ENCODE measurements around the gene WBP2. TPM values are rescaled to one million over a fixed set of nuclear protein-coding genes. Genes with fewer than 3 reads are reported as not detected.

WBP2 gene
- polyA plus RNA-seq, 1 donor from 2014 or later, result 21.7 TPM

DNA sequence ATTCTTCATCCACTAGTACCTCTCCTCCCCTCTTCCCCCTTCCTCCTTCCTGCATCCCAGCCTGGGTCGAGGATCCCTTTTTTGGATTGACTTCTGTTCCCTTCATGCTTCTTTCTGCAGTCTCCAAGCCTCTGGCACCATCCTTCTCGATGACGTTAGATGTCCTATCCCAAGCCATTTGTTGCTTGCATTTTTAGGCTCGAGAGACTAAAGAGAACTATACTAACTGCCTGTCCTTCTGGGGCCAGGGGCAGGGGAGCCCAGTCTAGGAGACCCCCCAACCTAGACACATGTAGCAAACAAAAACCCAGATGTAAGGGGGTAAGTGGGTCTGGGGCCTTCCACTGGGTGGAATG lies 46.6 kb downstream of the WBP2 start:
- Histone ChIP-seq H3K79me2 (replicated peaks; ENCODE audit: insufficient read depth, low read length) (no peaks in the 10 kb centered on the region), H3K9me3 (ENCODE audit: low read length) (no peaks in the 10 kb centered on the region), H3K4me3 (ENCODE audit: low read length) (no peak overlapping the region), H3K36me3 (ENCODE audit: insufficient read depth, low read length) (no peaks in the 10 kb centered on the region), H2AFZ (ENCODE audit: low read depth, low read length) (no peak overlapping the region), H3K9ac (ENCODE audit: low read length) (no peak overlapping the region), H3K27me3 (ENCODE audit: insufficient read depth, low read depth, low read length) (no peaks in the 10 kb centered on the region), H3K4me2 (ENCODE audit: low read length) (no peak overlapping the region), H4K20me1 (ENCODE audit: insufficient read depth) (no peaks in the 10 kb centered on the region), H3F3A (ENCODE audit: insufficient read depth, low read length, poor library complexity, severe bottlenecking) (no peaks in the 10 kb centered on the region), H3K27ac (ENCODE audit: low read length) (no peak overlapping the region), H3K9me2 (ENCODE audit: insufficient read depth, low read length) (no peaks in the 10 kb centered on the region)
- TF ChIP-seq MXI1 (conservative IDR thresholded peaks at IDR 0.05; ENCODE audit: poor library complexity, severe bottlenecking) (no peak), EZH2 (IDR thresholded peaks at IDR 0.05; ENCODE audit: borderline replicate concordance, insufficient read depth, low read length, poor library complexity, severe bottlenecking) (no peak), RAD21 (conservative IDR thresholded peaks at IDR 0.05) (no peak)

DNA sequence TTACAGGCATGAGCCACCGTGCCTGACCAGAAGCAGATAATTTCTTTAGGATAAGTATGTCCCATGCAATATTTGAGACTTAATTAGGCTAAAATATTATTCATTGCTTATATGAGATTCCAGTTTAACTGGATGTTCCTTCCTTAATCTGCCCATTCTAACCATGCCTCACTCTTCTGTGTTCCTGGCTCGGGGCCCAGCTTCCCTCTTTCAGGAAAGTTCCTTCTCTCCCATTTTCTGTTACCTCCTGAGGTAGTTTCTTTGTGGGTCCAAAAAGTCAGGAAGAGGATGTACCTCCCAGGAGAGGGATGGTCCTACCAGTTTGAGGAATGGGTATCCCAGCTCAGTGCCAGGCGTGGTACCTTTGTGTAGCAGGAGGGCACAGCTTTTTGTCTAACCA lies 47.3 kb downstream of the WBP2 start:
- H2AFZ ChIP-seq (ENCODE audit: low read depth, low read length), result no peak overlapping the region
- H3K9me3 ChIP-seq (ENCODE audit: low read length), result no peaks in the 10 kb centered on the region
- H3K4me3 ChIP-seq (ENCODE audit: low read length), result no peak overlapping the region
- no peaks in the 10 kb centered on the region for H3K79me2 ChIP-seq (replicated peaks; ENCODE audit: insufficient read depth, low read length)
- H3K27me3 ChIP-seq (ENCODE audit: insufficient read depth, low read depth, low read length), result no peaks in the 10 kb centered on the region
- H3F3A ChIP-seq (ENCODE audit: insufficient read depth, low read length, poor library complexity, severe bottlenecking), result no peaks in the 10 kb centered on the region
- no peaks in the 10 kb centered on the region for H3K36me3 ChIP-seq (ENCODE audit: insufficient read depth, low read length)
- H3K9me2 ChIP-seq (ENCODE audit: insufficient read depth, low read length), result no peaks in the 10 kb centered on the region
- H3K27ac ChIP-seq (ENCODE audit: low read length), result no peak overlapping the region
- H3K9ac ChIP-seq (ENCODE audit: low read length), result no peak overlapping the region
- TF ChIP-seq, protein P1, sequence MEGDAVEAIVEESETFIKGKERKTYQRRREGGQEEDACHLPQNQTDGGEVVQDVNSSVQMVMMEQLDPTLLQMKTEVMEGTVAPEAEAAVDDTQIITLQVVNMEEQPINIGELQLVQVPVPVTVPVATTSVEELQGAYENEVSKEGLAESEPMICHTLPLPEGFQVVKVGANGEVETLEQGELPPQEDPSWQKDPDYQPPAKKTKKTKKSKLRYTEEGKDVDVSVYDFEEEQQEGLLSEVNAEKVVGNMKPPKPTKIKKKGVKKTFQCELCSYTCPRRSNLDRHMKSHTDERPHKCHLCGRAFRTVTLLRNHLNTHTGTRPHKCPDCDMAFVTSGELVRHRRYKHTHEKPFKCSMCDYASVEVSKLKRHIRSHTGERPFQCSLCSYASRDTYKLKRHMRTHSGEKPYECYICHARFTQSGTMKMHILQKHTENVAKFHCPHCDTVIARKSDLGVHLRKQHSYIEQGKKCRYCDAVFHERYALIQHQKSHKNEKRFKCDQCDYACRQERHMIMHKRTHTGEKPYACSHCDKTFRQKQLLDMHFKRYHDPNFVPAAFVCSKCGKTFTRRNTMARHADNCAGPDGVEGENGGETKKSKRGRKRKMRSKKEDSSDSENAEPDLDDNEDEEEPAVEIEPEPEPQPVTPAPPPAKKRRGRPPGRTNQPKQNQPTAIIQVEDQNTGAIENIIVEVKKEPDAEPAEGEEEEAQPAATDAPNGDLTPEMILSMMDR (IDR thresholded peaks at IDR 0.05; ENCODE audit: poor library complexity, severe bottlenecking), result no peak
- TF ChIP-seq SMC3 (conservative IDR thresholded peaks at IDR 0.05; ENCODE audit: poor library complexity) (no peak), MXI1 (conservative IDR thresholded peaks at IDR 0.05; ENCODE audit: poor library complexity, severe bottlenecking) (no peak), RAD21 (conservative IDR thresholded peaks at IDR 0.05) (no peak), EZH2 (IDR thresholded peaks at IDR 0.05; ENCODE audit: borderline replicate concordance, insufficient read depth, low read length, poor library complexity, severe bottlenecking) (no peak), EP300 (conservative IDR thresholded peaks at IDR 0.05; ENCODE audit: poor library complexity, severe bottlenecking) (no peak), TAF1 (IDR thresholded peaks at IDR 0.05; ENCODE audit: low read depth) (no peak), POLR2AphosphoS5 (IDR thresholded peaks at IDR 0.05) (no peak)
- TF ChIP-seq, protein P2, sequence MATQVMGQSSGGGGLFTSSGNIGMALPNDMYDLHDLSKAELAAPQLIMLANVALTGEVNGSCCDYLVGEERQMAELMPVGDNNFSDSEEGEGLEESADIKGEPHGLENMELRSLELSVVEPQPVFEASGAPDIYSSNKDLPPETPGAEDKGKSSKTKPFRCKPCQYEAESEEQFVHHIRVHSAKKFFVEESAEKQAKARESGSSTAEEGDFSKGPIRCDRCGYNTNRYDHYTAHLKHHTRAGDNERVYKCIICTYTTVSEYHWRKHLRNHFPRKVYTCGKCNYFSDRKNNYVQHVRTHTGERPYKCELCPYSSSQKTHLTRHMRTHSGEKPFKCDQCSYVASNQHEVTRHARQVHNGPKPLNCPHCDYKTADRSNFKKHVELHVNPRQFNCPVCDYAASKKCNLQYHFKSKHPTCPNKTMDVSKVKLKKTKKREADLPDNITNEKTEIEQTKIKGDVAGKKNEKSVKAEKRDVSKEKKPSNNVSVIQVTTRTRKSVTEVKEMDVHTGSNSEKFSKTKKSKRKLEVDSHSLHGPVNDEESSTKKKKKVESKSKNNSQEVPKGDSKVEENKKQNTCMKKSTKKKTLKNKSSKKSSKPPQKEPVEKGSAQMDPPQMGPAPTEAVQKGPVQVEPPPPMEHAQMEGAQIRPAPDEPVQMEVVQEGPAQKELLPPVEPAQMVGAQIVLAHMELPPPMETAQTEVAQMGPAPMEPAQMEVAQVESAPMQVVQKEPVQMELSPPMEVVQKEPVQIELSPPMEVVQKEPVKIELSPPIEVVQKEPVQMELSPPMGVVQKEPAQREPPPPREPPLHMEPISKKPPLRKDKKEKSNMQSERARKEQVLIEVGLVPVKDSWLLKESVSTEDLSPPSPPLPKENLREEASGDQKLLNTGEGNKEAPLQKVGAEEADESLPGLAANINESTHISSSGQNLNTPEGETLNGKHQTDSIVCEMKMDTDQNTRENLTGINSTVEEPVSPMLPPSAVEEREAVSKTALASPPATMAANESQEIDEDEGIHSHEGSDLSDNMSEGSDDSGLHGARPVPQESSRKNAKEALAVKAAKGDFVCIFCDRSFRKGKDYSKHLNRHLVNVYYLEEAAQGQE (IDR thresholded peaks at IDR 0.05; ENCODE audit: borderline replicate concordance), result no peak
- no peaks in the 10 kb centered on the region for H4K20me1 ChIP-seq (ENCODE audit: insufficient read depth)
- H3K4me2 ChIP-seq (ENCODE audit: low read length), result no peak overlapping the region
